A673 (cell line): Measurements from ENCODE around the gene SHC1. TPM values are rescaled to one million over a fixed set of nuclear protein-coding genes. Genes with fewer than 3 reads are reported as not detected.

Source experiments
- BruUV-seq: library from RNA; stranded (reverse); fragments of 400-500 nt; replicated peaks from 2 replicates; lab custom pipeline; 2021; lab: Mats Ljungman, UMichigan
- CTCF ChIA-PET: fragments of 300-600 bp; sonication (Branson Sonifier 250); formaldehyde crosslinking; loops from one replicate; lab custom pipeline; 2022; ENCODE audit warnings: antibody characterized with exemption; lab: Charles Lee
- POLR2A ChIA-PET: fragments of 300-600 bp; sonication (Branson Sonifier 250); formaldehyde crosslinking; loops from one replicate; lab custom pipeline; 2022; ENCODE audit warnings: antibody characterized with exemption; ENCODE audit not compliant: low non-redundant PET; lab: Charles Lee
- DNase-seq: peaks from one replicate; pipeline ENCODE4 v3.0.0-alpha.2; 2015; ENCODE audit warnings: low spot score
- H3K27ac ChIP-seq: fragments of 200-600 bp; sonication (generic); 2 replicates; pipeline ENCODE4 v1.5.1; 2016; ENCODE audit warnings: mixed run types, low read depth, mild to moderate bottlenecking, mixed read lengths, antibody characterized with exemption, low read length; ENCODE audit not compliant: poor library complexity, severe bottlenecking
- H3K27me3 ChIP-seq: fragments of 200-600 bp; sonication (generic); replicated peaks from 2 replicates; pipeline ENCODE4 v1.6.1; 2017; ENCODE audit warnings: mixed run types, low read depth, mild to moderate bottlenecking, mixed read lengths, antibody characterized with exemption, low read length; ENCODE audit not compliant: insufficient read depth, poor library complexity
- H3K36me3 ChIP-seq: fragments of 200-600 bp; sonication (generic); 2 replicates; pipeline ENCODE4 v1.6.1; 2016; ENCODE audit warnings: mixed run types, mild to moderate bottlenecking, mixed read lengths, antibody characterized with exemption, low read length; ENCODE audit not compliant: insufficient read depth, poor library complexity, severe bottlenecking
- H3K4me1 ChIP-seq: fragments of 200-600 bp; sonication (generic); 2 replicates; pipeline ENCODE4 v1.6.1; 2017; ENCODE audit warnings: mixed run types, mild to moderate bottlenecking, mixed read lengths, antibody characterized with exemption, low read length; ENCODE audit not compliant: insufficient read depth, poor library complexity, severe bottlenecking
- H3K4me3 ChIP-seq: fragments of 200-600 bp; sonication (generic); 2 replicates; pipeline ENCODE4 v1.5.1; 2016; ENCODE audit warnings: low read depth, mixed run types, mild to moderate bottlenecking, mixed read lengths, low read length; ENCODE audit not compliant: poor library complexity, severe bottlenecking
- H3K9me3 ChIP-seq: fragments of 200-600 bp; sonication (generic); 2 replicates; pipeline ENCODE4 v1.6.1; 2016; ENCODE audit warnings: mixed run types, low read depth, mild to moderate bottlenecking, mixed read lengths, antibody characterized with exemption, low read length; ENCODE audit not compliant: poor library complexity, severe bottlenecking
- EZH2 ChIP-seq: fragments of 200-600 bp; sonication (generic); IDR thresholded peaks from 2 replicates; pipeline ENCODE4 v1.6.1; 2017; ENCODE audit warnings: borderline replicate concordance, low read depth, mild to moderate bottlenecking, mixed read lengths, antibody characterized with exemption, low read length; ENCODE audit not compliant: poor library complexity, severe bottlenecking
- intact Hi-C: fragments of 100-400 bp; cut with micrococcal nuclease; formaldehyde crosslinking; loops from one replicate; pipeline ENCODE4 v1.10.0; 2022; ENCODE audit not compliant: unreplicated experiment
- total RNA-seq: library from RNA; stranded (reverse); gene quantifications from 2 replicates; pipeline ENCODE4 v1.2.3, GENCODE V29; 2021
- TF ChIP-seq, protein P1 (sequence below): fragments of 300-800, 200-600 bp; sonication (generic); conservative IDR thresholded peaks from 2 replicates; pipeline ENCODE4 v1.5.1; 2017; ENCODE audit warnings: low read depth, mild to moderate bottlenecking, antibody characterized with exemption, low read length, moderate library complexity, mixed read lengths

Gene SHC1
- total RNA-seq, 1 experiment from 2014 or later = 204 TPM

DNA sequence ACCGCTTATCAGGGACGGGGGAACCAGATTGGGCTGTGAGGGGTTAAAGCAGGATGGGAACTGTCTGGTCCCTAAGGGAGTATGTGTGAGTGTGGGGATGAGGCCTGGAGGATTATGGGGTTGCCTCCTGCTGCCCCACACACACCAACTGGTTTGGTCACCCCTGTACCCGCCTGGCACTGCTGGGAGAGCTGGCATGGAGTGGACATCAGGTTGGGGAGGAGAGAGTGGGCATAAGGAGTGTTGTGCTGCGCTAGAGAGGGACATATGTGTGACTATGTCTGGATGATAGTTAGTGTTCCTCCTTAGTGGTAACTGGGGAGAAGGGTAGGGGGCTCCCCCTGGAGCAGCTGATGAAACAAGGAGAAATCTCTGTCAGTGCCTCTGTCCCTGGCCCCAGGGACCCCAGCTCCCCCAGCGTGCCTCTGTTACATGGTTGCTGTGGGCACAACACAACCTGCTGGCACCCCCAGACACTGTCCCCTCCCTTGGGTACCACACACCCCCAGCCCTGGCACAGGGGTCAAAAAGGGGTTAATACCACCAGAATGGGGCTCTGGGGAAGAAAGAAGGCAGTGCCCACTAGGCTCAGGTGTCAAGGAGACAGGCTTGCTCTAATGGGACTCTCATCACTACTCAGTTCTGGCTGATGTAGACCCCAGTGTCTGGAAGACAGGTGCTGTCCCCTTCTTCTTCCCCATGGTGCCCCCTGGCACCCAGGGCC, 34.0 kb upstream of the SHC1 start:
- H3K27ac ChIP-seq = peak overlapping the region; percentile 89
- peak; percentile 39 for DNase-seq
- POLR2A ChIA-PET = interaction anchor here (1.3 kb wide), 1 partner anchor 13 kb away, joined by 4 read pairs; no protein-coding TSS in a partner anchor

GRCh38 chr1:155003766-155004351, 33.3 kb upstream of the SHC1 start:
- CTCF ChIA-PET = interaction anchor here (0.6 to 1.0 kb wide), 2 partner anchors 14 to 21 kb away, joined by 3 read pairs; no protein-coding TSS in a partner anchor
- no peaks in the 10 kb centered on the region for H3K36me3 ChIP-seq
- POLR2A ChIA-PET = interaction anchor here (0.7 to 1.3 kb wide), 2 partner anchors 13 to 273 kb away, joined by 4 to 9 read pairs; partner anchors contain the start of gene HCN3
- no TSS peak for BruUV-seq
- intact Hi-C loops = loop anchor here (5.0 kb wide), 2 partner anchors 78 to 447 kb away; partner anchors contain the start of gene UBE2Q1
- H3K4me1 ChIP-seq = peaks cover 20% of the 10 kb centered on the region
- peak overlapping the region; percentile 70 for H3K4me3 ChIP-seq
- DNase-seq = peak; percentile 45
- TF ChIP-seq, protein P1, sequence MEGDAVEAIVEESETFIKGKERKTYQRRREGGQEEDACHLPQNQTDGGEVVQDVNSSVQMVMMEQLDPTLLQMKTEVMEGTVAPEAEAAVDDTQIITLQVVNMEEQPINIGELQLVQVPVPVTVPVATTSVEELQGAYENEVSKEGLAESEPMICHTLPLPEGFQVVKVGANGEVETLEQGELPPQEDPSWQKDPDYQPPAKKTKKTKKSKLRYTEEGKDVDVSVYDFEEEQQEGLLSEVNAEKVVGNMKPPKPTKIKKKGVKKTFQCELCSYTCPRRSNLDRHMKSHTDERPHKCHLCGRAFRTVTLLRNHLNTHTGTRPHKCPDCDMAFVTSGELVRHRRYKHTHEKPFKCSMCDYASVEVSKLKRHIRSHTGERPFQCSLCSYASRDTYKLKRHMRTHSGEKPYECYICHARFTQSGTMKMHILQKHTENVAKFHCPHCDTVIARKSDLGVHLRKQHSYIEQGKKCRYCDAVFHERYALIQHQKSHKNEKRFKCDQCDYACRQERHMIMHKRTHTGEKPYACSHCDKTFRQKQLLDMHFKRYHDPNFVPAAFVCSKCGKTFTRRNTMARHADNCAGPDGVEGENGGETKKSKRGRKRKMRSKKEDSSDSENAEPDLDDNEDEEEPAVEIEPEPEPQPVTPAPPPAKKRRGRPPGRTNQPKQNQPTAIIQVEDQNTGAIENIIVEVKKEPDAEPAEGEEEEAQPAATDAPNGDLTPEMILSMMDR = no peak
- no peak for TF ChIP-seq EZH2
- H3K9me3 ChIP-seq = no peaks in the 10 kb centered on the region
- H3K27ac ChIP-seq = peak overlapping the region; percentile 89
- no peaks in the 10 kb centered on the region for H3K27me3 ChIP-seq

More for the DNA sequence above, 34.0 kb upstream of the SHC1 start:
- no peaks in the 10 kb centered on the region for H3K36me3 ChIP-seq
- TF ChIP-seq EZH2 = no peak
- TF ChIP-seq, protein P1 = no peak
- peaks cover 20% of the 10 kb centered on the region for H3K4me1 ChIP-seq
- H3K4me3 ChIP-seq = peak overlapping the region; percentile 70
- intact Hi-C loops = loop anchor here (5.0 kb wide), 2 partner anchors 78 to 447 kb away; partner anchors contain the start of gene UBE2Q1
- CTCF ChIA-PET = interaction anchor here (0.6 to 1.0 kb wide), 3 partner anchors 13 to 21 kb away, joined by 3 to 9 read pairs (median 3); no protein-coding TSS in a partner anchor
- no peaks in the 10 kb centered on the region for H3K27me3 ChIP-seq
- no peaks in the 10 kb centered on the region for H3K9me3 ChIP-seq
- no TSS peak for BruUV-seq

DNA sequence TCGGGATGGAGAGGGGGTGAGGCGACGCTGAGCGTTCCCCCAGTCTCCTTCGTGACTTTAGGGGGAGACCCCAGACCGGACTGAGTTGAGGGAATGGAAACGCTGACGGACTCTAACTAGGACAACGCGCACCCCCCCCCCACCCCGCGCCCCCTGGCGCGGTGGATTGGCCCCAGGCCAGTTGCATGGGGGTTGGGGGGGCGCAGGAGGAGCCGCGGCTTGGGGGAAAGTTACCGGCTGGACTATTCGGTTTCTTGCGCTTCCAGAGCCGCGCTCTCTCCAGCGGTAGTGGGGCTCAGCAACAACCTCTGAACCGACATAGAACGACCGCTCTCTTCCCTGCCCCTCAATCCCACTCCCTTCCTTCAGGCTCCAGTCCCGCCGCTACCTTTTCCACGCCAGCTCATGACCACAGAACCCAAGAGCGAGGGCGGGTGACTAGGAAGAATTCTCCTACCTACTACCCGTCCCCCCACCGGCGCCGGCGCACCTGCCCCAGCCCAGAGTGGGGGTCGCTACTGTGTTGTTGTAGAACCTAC, 32.7 kb upstream of the SHC1 start:
- Histone ChIP-seq H3K4me3 (peak overlapping the region; percentile 70), H3K36me3 (no peaks in the 10 kb centered on the region), H3K9me3 (no peaks in the 10 kb centered on the region), H3K27me3 (no peaks in the 10 kb centered on the region), H3K4me1 (peaks cover 20% of the 10 kb centered on the region), H3K27ac (peak overlapping the region; percentile 89)
- peak; percentile 41 for DNase-seq
- TF ChIP-seq, protein P1 = no peak
- TF ChIP-seq EZH2 = no peak
- intact Hi-C loops = loop anchor here (5.0 kb wide), 2 partner anchors 79 to 446 kb away; partner anchors contain the start of gene UBE2Q1
- POLR2A ChIA-PET = interaction anchor here (0.7 kb wide), 1 partner anchor 274 kb away, joined by 9 read pairs; the partner anchor contains the start of gene HCN3
- BruUV-seq = no TSS peak
- CTCF ChIA-PET = interaction anchor here (0.7 to 1.0 kb wide), 2 partner anchors 13 to 14 kb away, joined by 3 to 4 read pairs; no protein-coding TSS in a partner anchor
